HepG2 (cell line): ENCODE measurements around the gene SMIM12. TPM values are rescaled to one million over a fixed set of nuclear protein-coding genes. Genes with fewer than 3 reads are reported as not detected.

ENCODE experiments used
- CEBPG ChIP-seq: IDR thresholded peaks from 2 replicates; pipeline ENCODE4 v1.6.1; 2016
- ETV5 ChIP-seq: IDR thresholded peaks from 2 replicates; pipeline ENCODE4 v1.6.1; 2018; ENCODE audit warnings: missing biosample characterization, missing genetic modification reagents, inconsistent platforms, borderline replicate concordance
- FOXC1 ChIP-seq: sonication (generic); formaldehyde crosslinking; IDR thresholded peaks from 2 replicates; pipeline ENCODE4 v1.8.0; 2022; ENCODE audit warnings: mild to moderate bottlenecking, missing genetic modification reagents, borderline replicate concordance
- FOXM1 ChIP-seq: sonication (generic); formaldehyde crosslinking; IDR thresholded peaks from 2 replicates; pipeline ENCODE4 v1.5.0; 2020; ENCODE audit warnings: missing genetic modification reagents
- GTF2F1 ChIP-seq: fragments of 150-350 bp; IDR thresholded peaks from 2 replicates; pipeline ENCODE4 v1.6.1; 2014; ENCODE audit warnings: low read length
- HIC2 ChIP-seq: sonication (generic); formaldehyde crosslinking; IDR thresholded peaks from 2 replicates; pipeline ENCODE4 v1.9.0; 2022; ENCODE audit warnings: low read depth, missing genetic modification reagents
- HIVEP1 ChIP-seq: sonication (generic); formaldehyde crosslinking; IDR thresholded peaks from 2 replicates; pipeline ENCODE4 v1.4.0; 2020; ENCODE audit warnings: mild to moderate bottlenecking, missing genetic modification reagents
- HOXA3 ChIP-seq: sonication (generic); formaldehyde crosslinking; IDR thresholded peaks from 2 replicates; pipeline ENCODE4 v1.5.0; 2020; ENCODE audit warnings: missing genetic modification reagents
- NCOR1 ChIP-seq: fragments of 200-600 bp; sonication (generic); IDR thresholded peaks from 2 replicates; pipeline ENCODE4 v1.7.0; 2017; ENCODE audit warnings: antibody characterized with exemption, low read length, borderline replicate concordance
- NR2C2 ChIP-seq: sonication (generic); formaldehyde crosslinking; IDR thresholded peaks from 2 replicates; pipeline ENCODE4 v1.4.0; 2020; ENCODE audit warnings: missing genetic modification reagents, mild to moderate bottlenecking, moderate library complexity, borderline replicate concordance
- POLR2AphosphoS2 ChIP-seq: IDR thresholded peaks from 2 replicates; pipeline ENCODE4 v1.6.1; 2011; ENCODE audit warnings: low read depth, low read length, improper control_type of control experiment
- RFX5 ChIP-seq: IDR thresholded peaks from 2 replicates; pipeline ENCODE4 v1.6.1; 2011; ENCODE audit warnings: low read depth, low read length, improper control_type of control experiment
- THRA ChIP-seq: sonication (generic); formaldehyde crosslinking; IDR thresholded peaks from 2 replicates; pipeline ENCODE4 v1.4.0; 2020; ENCODE audit warnings: missing genetic modification reagents, borderline replicate concordance
- ZBTB10 ChIP-seq: sonication (generic); formaldehyde crosslinking; IDR thresholded peaks from 2 replicates; pipeline ENCODE4 v1.4.0; 2020; ENCODE audit warnings: missing genetic modification reagents, borderline replicate concordance
- ZBTB21 ChIP-seq: sonication (generic); formaldehyde crosslinking; IDR thresholded peaks from 2 replicates; pipeline ENCODE4 v1.4.0; 2020; ENCODE audit warnings: missing genetic modification reagents
- ZFP91 ChIP-seq: sonication (generic); formaldehyde crosslinking; IDR thresholded peaks from 2 replicates; pipeline ENCODE4 v1.9.0; 2022; ENCODE audit warnings: missing genetic modification reagents, mild to moderate bottlenecking, borderline replicate concordance
- ZMYM2 ChIP-seq: sonication (generic); formaldehyde crosslinking; IDR thresholded peaks from 2 replicates; pipeline ENCODE4 v1.8.0; 2022; ENCODE audit warnings: mild to moderate bottlenecking, missing genetic modification reagents
- ZMYM3 ChIP-seq: sonication (generic); formaldehyde crosslinking; IDR thresholded peaks from 2 replicates; pipeline ENCODE4 v1.5.1; 2020; ENCODE audit warnings: mild to moderate bottlenecking, missing genetic modification reagents
- ZNF546 ChIP-seq: sonication (generic); formaldehyde crosslinking; conservative IDR thresholded peaks from 2 replicates; pipeline ENCODE4 v1.8.1; 2023; ENCODE audit warnings: mild to moderate bottlenecking, missing genetic modification reagents
- ZNF574 ChIP-seq: sonication (generic); formaldehyde crosslinking; IDR thresholded peaks from 2 replicates; pipeline ENCODE4 v1.4.0; 2020; ENCODE audit warnings: missing genetic modification reagents
- polyA plus RNA-seq, 8 experiments: library from polyadenylated mRNA; depleted of rRNA in 3 of 8; stranded (reverse) in 7 of 8; unstranded in 1 of 8; fragments of >200 nt; fragmentation: Illumina TruSeq in 4 of 8; extraction: Trizol in 4 of 8; gene quantifications; 2 replicates each; pipeline versions ENCODE4 v1.2.1 to v1.2.3, GENCODE V29; 2011 to 2016; ENCODE audit warnings: low read depth in 4 of 8, missing spikeins in 1 of 8, mixed read lengths in 1 of 8; ENCODE audit not compliant: insufficient read depth in 1 of 8
- total RNA-seq, 5 experiments: library from RNA; depleted of rRNA; stranded (reverse); fragments of >200 nt; fragmentation: Illumina TruSeq; extraction: Trizol; gene quantifications; 2 replicates each; pipeline ENCODE4 v1.2.3, GENCODE V29; 2016; ENCODE audit warnings: low read depth in 1 of 5

SMIM12 gene
- total and polyA plus RNA-seq, 2 of the 13 experiments (the other 11 are each of a cell fraction or from before 2014, with no cell fraction given): 20.1 to 41.3 TPM

- TF ChIP-seq ETV5 (CRISPR knock-in tag) (no peak), ZNF574 (CRISPR knock-in tag) (peak; percentile 79), HIC2 (CRISPR knock-in tag) (0 out of 2 replicates have a peak, but pooled peaks have one; percentile 22), ZMYM3 (CRISPR knock-in tag) (no peak), NCOR1 (no peak), ZMYM2 (CRISPR knock-in tag) (no peak), CEBPG (CRISPR knock-in tag) (0 out of 2 replicates have a peak, but pooled peaks have one; percentile 21), POLR2AphosphoS2 (no peak), ZNF546 (no peak), RFX5 (no peak), FOXM1 (CRISPR knock-in tag) (no peak), NR2C2 (CRISPR knock-in tag) (no peak), ZFP91 (CRISPR knock-in tag) (0 out of 2 replicates have a peak, but pooled peaks have one; percentile 30), ZBTB21 (CRISPR knock-in tag) (no peak), THRA (peak; percentile 40; the same call in 1 of the 2 replicates), HOXA3 (CRISPR knock-in tag) (no peak; the same call in 1 of the 2 replicates), FOXC1 (CRISPR knock-in tag) (peak; percentile 71; the same call in 1 of the 2 replicates), GTF2F1 (no peak), ZBTB10 (CRISPR knock-in tag) (no peak), HIVEP1 (no peak)
These were observed 6.8 kb downstream of the SMIM12 start (continued) for GRCh38 chr1:34852677-34853217.
